ENCODE measurements around the gene ABHD8.
"Not testable (repeated sequence)": the region's sequence is repeated elsewhere in the genome, so short reads cannot be mapped to it uniquely, and the experiment has no call there.

Gene ABHD8

GRCh38 chr19:17305517-17306284 is 2.5 kb upstream of the ABHD8 start, which contains the start of gene MRPL34:
Gene MRPL34 (plus strand): TSS chr19:17305872. CDS start chr19:17305893, 21 bp downstream.
- peak; percentile 99 to 100 for DNase-seq
- TF ChIP-seq POLR2A (IDR thresholded peaks at IDR 0.05; ENCODE audit: low read length) (peak; percentile 82), GATA1 (IDR thresholded peaks at IDR 0.05; ENCODE audit: low read depth, low read length) (no peak)

GRCh38 chr19:17305216-17305516 is 1.9 kb upstream of the ABHD8 start:
- no peak for DNase-seq
- TF ChIP-seq GATA1 (IDR thresholded peaks at IDR 0.05; ENCODE audit: low read depth, low read length) (no peak), POLR2A (IDR thresholded peaks at IDR 0.05; ENCODE audit: low read length) (no peak)

GRCh38 chr19:17304386-17305215 is 1.4 kb upstream of the ABHD8 start:
- no peak for DNase-seq
- TF ChIP-seq POLR2A (IDR thresholded peaks at IDR 0.05; ENCODE audit: low read length) (no peak), GATA1 (IDR thresholded peaks at IDR 0.05; ENCODE audit: low read depth, low read length) (no peak)

DNA sequence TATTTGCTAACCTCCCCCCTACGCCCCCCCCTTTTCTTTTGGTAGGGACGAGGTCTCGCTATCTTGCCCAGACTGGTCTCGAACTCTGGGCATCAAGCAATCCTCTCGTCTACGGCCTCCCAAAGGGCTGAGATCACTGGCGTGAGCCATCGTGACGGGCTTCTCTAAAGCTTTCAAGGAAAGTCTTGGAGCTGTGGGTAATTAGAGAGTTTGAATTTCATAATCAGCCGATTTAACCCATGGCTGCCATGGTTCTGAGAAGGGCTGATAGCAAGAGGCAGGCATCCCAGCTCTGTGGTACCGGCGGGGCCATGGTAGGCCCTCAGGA is 679 bp upstream of the ABHD8 start:
- DNase-seq = no peak
- TF ChIP-seq POLR2A (IDR thresholded peaks at IDR 0.05; ENCODE audit: low read length) (no peak), GATA1 (IDR thresholded peaks at IDR 0.05; ENCODE audit: low read depth, low read length) (no peak)

GRCh38 chr19:17302391-17303166 is 646 bp downstream of the ABHD8 start:
- DNase-seq = no peak
- TF ChIP-seq GATA1 (IDR thresholded peaks at IDR 0.05; ENCODE audit: low read depth, low read length) = no peak
- TF ChIP-seq POLR2A (IDR thresholded peaks at IDR 0.05; ENCODE audit: low read length) = no peak

DNA sequence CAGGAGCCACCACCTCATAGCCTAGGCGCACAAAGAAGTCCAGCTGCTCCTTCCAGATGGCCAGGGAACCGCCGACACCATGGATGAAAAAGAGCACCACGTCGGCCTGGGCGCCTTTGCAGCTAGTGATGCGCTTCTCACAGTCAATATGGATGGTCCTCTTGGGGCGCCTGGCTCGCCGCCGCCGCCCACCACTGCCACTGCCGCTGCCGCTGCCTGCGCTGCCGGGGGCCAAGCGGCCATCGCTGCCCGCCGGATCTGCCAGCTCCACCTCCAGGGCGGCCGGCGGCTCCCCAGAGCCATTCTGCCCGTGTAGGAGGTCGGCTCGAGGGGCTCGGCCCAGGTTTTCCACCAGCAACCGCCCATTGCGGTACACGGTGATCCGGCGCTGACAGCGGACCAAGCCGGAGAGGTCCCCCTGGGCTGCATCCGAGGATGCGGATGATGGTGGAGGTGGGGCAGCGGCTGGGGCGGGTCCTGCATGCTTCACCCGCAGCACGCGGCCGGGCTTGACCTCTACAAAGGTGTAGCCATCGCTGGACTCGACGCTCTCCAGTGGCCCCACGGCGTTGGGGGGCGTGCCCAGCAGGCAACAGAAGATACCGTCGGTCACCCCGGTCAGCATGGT is 2.1 kb downstream of the ABHD8 start:
- no peak for DNase-seq
- TF ChIP-seq GATA1 (IDR thresholded peaks at IDR 0.05; ENCODE audit: low read depth, low read length) (no peak), POLR2A (IDR thresholded peaks at IDR 0.05; ENCODE audit: low read length) (no peak)

- TF ChIP-seq POLR2A (IDR thresholded peaks at IDR 0.05; ENCODE audit: low read length) = no peak
- TF ChIP-seq GATA1 (IDR thresholded peaks at IDR 0.05; ENCODE audit: low read depth, low read length) = no peak
Observed at GRCh38 chr19:17296976-17297375, 6.2 kb downstream of the ABHD8 start.

DNA sequence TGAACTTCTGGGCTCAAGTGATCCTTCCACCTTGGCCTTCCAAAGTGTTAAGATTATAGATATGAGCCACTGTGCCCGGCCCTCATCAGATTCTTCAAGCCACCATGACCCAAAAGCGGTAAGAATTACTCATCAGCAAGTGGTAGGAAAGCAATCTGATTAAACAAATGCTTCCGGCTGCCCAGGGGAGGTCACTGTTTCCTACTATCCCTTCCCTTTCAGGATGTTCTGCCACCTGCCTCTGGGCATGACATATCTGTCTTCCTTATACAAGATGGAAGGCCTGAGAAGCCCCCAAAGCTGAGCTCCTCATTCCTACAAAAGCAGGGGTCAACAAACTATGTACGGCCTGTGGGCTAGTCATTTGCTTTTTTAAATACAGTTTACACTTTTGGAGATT is 7.0 kb downstream of the ABHD8 start:
- TF ChIP-seq GATA1 (IDR thresholded peaks at IDR 0.05; ENCODE audit: low read depth, low read length) (no peak), POLR2A (IDR thresholded peaks at IDR 0.05; ENCODE audit: low read length) (no peak)
- peak in 1 of 2 experiments; percentile 37 for DNase-seq

More at GRCh38 chr19:17296976-17297375, 6.2 kb downstream of the ABHD8 start:
- DNase-seq = no peak

- DNase-seq = not testable (repeated sequence)
Observed at GRCh38 chr19:17295551-17295950, 7.7 kb downstream of the ABHD8 start.

DNA sequence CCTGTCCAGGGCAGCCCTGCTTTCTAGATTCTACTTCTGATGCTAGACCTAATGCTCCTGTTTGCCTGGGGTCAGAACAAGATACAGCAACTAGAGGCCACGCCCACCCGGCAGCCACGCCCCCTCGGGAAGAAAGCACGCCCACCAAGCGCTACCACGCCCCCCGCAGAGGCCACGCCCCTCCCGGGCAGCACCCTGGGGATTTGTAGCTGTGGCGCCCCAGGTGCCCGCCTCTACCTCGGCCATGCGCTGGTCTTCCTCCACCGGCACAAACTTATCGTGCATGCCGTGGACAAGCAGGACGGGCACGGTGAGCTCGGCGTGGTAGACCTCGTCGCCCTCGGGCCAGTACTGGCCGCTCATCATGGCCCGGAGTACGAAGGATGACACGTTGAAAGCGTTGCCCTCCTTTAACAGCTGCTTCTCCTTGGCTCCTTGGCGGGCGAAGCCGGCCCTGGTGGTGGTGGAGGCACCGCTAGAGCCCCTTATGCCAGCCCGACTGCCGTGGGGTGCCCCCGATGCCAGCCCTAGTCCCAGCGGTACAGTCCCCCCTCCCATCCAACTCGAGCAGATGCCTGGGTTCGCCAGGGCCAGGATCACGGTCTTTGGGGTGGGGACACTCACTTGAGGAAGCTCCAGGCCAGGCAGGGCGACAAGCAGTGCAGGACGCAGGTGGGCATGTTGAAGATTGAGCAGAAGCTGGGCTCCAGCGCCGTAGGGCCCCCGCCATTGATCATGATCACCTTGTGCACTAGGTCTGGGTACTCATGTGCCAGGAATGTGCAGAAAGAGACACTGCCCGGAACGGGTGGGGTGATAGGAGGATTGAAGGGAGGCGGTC is 9.0 kb downstream of the ABHD8 start:
- DNase-seq = peak; percentile 77 to 83

DNA sequence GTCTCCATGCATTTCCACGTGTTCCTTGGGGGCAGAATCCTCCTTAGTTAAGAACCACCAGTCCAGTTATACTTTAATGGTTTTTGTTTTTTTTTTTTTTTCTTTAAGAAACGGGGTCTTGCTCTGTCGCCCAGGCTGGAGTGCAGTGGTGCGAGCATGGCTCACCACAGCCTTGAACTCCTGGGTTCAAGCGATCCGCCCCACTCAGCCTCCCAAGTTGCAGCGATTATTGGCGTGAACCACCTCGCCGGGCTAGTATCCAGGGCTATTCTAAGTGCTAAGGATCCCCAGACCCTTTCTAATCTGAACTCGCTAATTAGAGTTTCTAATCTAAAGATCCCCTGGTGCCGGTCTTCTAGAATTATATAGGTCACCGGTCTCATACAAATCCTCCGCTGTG is 9.6 kb downstream of the ABHD8 start:
- TF ChIP-seq GATA1 (IDR thresholded peaks at IDR 0.05; ENCODE audit: low read depth, low read length) (no peak), POLR2A (IDR thresholded peaks at IDR 0.05; ENCODE audit: low read length) (no peak)
- no peak for DNase-seq

More for the DNA sequence above, 9.0 kb downstream of the ABHD8 start:
- TF ChIP-seq POLR2A (IDR thresholded peaks at IDR 0.05; ENCODE audit: low read length) (no peak), GATA1 (IDR thresholded peaks at IDR 0.05; ENCODE audit: low read depth, low read length) (no peak)

GRCh38 chr19:17292301-17293074 is 10.7 kb downstream of the ABHD8 start:
- TF ChIP-seq POLR2A (IDR thresholded peaks at IDR 0.05; ENCODE audit: low read length) (peak; percentile 60), GATA1 (IDR thresholded peaks at IDR 0.05; ENCODE audit: low read depth, low read length) (no peak)
- peak; percentile 87 to 88 for DNase-seq
